Upper lobe of right lung (tissue), 1 donor: Measurements from ENCODE around the gene NHERF2. TPM values are rescaled to one million over a fixed set of nuclear protein-coding genes. Genes with fewer than 3 reads are reported as not detected.

ENCODE experiments used
- ATAC-seq: fragments of 200-7000 bp; cut with Tn5 transposase; one replicate; pipeline ENCODE4 v1.9.1; 2020; ENCODE audit warnings: mild to moderate bottlenecking, moderate library complexity
- DNase-seq: peaks from one replicate; pipeline ENCODE4 v3.0.0-alpha.2; 2020
- H3K27ac ChIP-seq: fragments of 200-600 bp; one replicate; pipeline ENCODE4 v1.8.0; 2022
- H3K27me3 ChIP-seq: fragments of 200-600 bp; one replicate; pipeline ENCODE4 v1.8.0; 2022; ENCODE audit warnings: mild to moderate bottlenecking
- H3K36me3 ChIP-seq: fragments of 200-600 bp; one replicate; pipeline ENCODE4 v1.8.0; 2022
- H3K4me1 ChIP-seq: fragments of 200-600 bp; one replicate; pipeline ENCODE4 v1.8.0; 2022
- H3K4me3 ChIP-seq: fragments of 200-600 bp; one replicate; pipeline ENCODE4 v1.8.0; 2022; ENCODE audit warnings: mild to moderate bottlenecking
- H3K9me3 ChIP-seq: fragments of 200-600 bp; one replicate; pipeline ENCODE4 v1.8.0; 2022
- intact Hi-C: fragments of 100-400 bp; cut with DNase I; formaldehyde crosslinking; loops from one replicate; pipeline ENCODE4 v1.11.0; 2022
- total RNA-seq: library from RNA; stranded (reverse); fragmentation: NEBNext Ultra II Directional; extraction: Animal tissue kit (Norgen Biotek cat#: 25700); gene quantifications from one replicate; pipeline ENCODE4 v1.2.1, GENCODE V29; 2021
- TF ChIP-seq, protein P1 (sequence below): fragments of 200-600 bp; IDR thresholded peaks from one replicate; pipeline ENCODE4 v1.8.0; 2022; ENCODE audit warnings: antibody characterized with exemption
- donor health status: DM: no; HTN: yes; CAD: no; lungs with severe emphysema.

The NHERF2 gene
- total RNA-seq, 1 donor from 2014 or later, result 363 TPM

DNA sequence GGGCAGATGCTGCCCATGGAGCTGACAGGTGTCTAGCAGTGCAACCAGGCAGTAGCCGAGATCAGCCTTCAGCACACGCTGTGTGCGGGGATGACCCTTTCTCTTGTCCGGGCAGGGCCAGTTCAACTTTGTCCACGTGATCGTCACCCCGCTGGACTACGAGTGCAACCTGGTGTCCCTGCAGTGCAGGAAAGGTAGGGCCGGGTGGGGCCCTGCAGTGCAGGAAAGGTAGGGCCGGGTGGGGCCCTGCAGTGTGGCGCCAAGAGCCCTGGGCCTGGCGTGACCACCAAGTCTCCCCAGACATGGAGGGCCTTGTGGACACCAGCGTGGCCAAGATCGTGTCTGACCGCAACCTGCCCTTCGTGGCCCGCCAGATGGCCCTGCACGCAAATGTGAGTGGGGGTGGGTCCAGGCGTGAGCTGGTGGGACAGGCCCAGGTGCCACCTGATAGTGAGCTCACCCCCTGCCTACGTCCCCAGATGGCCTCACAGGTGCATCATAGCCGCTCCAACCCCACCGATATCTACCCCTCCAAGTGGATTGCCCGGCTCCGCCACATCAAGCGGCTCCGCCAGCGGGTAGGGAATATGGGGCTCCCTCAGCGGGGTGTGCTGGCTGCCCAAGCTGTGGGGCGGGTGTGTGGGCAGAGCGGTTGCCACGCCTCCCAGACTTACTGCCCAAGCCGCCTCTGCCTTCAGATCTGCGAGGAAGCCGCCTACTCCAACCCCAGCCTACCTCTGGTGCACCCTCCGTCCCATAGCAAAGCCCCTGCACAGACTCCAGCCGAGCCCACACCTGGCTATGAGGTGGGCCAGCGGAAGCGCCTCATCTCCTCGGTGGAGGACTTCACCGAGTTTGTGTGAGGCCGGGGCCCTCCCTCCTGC, 61.3 kb downstream of the NHERF2 start:
- H3K36me3 ChIP-seq, result peaks cover 80% of the 10 kb centered on the region
- TF ChIP-seq, protein P1, sequence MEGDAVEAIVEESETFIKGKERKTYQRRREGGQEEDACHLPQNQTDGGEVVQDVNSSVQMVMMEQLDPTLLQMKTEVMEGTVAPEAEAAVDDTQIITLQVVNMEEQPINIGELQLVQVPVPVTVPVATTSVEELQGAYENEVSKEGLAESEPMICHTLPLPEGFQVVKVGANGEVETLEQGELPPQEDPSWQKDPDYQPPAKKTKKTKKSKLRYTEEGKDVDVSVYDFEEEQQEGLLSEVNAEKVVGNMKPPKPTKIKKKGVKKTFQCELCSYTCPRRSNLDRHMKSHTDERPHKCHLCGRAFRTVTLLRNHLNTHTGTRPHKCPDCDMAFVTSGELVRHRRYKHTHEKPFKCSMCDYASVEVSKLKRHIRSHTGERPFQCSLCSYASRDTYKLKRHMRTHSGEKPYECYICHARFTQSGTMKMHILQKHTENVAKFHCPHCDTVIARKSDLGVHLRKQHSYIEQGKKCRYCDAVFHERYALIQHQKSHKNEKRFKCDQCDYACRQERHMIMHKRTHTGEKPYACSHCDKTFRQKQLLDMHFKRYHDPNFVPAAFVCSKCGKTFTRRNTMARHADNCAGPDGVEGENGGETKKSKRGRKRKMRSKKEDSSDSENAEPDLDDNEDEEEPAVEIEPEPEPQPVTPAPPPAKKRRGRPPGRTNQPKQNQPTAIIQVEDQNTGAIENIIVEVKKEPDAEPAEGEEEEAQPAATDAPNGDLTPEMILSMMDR, result no peak
- no peaks in the 10 kb centered on the region for H3K27me3 ChIP-seq
- intact Hi-C loops, result no loop called here
- H3K9me3 ChIP-seq, result no peaks in the 10 kb centered on the region
- H3K27ac ChIP-seq, result no peak overlapping the region
- H3K4me3 ChIP-seq, result no peak overlapping the region
- DNase-seq (no peak), ATAC-seq (no peak)
- H3K4me1 ChIP-seq, result no peaks in the 10 kb centered on the region

Other genes starting within 250 kb of the NHERF2 start
- gene SPSB3, start 244.3 kb upstream of the NHERF2 start, total RNA-seq, result 43.0 TPM
- 38.9 TPM for gene NUBP2, start 243.9 kb upstream of the NHERF2 start, total RNA-seq
- gene IGFALS, start 233.2 kb upstream of the NHERF2 start, total RNA-seq, result 2.5 TPM
- gene HAGH, start 200.1 kb upstream of the NHERF2 start, total RNA-seq, result 71.8 TPM
- 17.2 TPM for gene FAHD1, start 199.7 kb upstream of the NHERF2 start, total RNA-seq
- not detected for gene MEIOB, start 154.7 kb upstream of the NHERF2 start, total RNA-seq
- not detected for gene HS3ST6, start 108.5 kb upstream of the NHERF2 start, total RNA-seq
- 28.8 TPM for gene MSRB1, start 83.7 kb upstream of the NHERF2 start, total RNA-seq
- not detected for gene RPL3L, start 72.2 kb upstream of the NHERF2 start, total RNA-seq
- 86.7 TPM for gene NDUFB10, start 67.4 kb upstream of the NHERF2 start, total RNA-seq
- 1,490 TPM for gene RPS2, start 62.1 kb upstream of the NHERF2 start, total RNA-seq
- not detected for gene RNF151, start 60.0 kb upstream of the NHERF2 start, total RNA-seq
- gene TBL3, start 54.8 kb upstream of the NHERF2 start, total RNA-seq, result 24.7 TPM
- 1.8 TPM for gene NOXO1, start 45.4 kb upstream of the NHERF2 start, total RNA-seq
- gene GFER, start 42.7 kb upstream of the NHERF2 start, total RNA-seq, result 23.1 TPM
- 0.61 TPM for gene SYNGR3, start 36.9 kb upstream of the NHERF2 start, total RNA-seq
- 38.2 TPM for gene ZNF598, start 17.1 kb upstream of the NHERF2 start, total RNA-seq
- gene NPW, start 7.1 kb upstream of the NHERF2 start, total RNA-seq, result not detected
- gene NTHL1, start 20.9 kb downstream of the NHERF2 start, total RNA-seq, result 26.4 TPM
- gene TSC2, start 21.1 kb downstream of the NHERF2 start, total RNA-seq, result 119 TPM
- gene PKD1, start 109.0 kb downstream of the NHERF2 start, total RNA-seq, result 84.8 TPM
- gene RAB26, start 121.7 kb downstream of the NHERF2 start, total RNA-seq, result 0.67 TPM
- gene TRAF7, start 128.9 kb downstream of the NHERF2 start, total RNA-seq, result 64.3 TPM
- gene CASKIN1, start 169.7 kb downstream of the NHERF2 start, total RNA-seq, result 0.06 TPM
- gene MLST8, start 178.6 kb downstream of the NHERF2 start, total RNA-seq, result 29.9 TPM
- 7.5 TPM for gene BRICD5, start 184.0 kb downstream of the NHERF2 start, total RNA-seq
- 15.0 TPM for gene PGP, start 187.9 kb downstream of the NHERF2 start, total RNA-seq
- gene E4F1, start 196.7 kb downstream of the NHERF2 start, total RNA-seq, result 22.6 TPM
- 0.78 TPM for gene DNASE1L2, start 209.5 kb downstream of the NHERF2 start, total RNA-seq
- 46.2 TPM for gene ECI1, start 224.7 kb downstream of the NHERF2 start, total RNA-seq
- gene RNPS1, start 241.2 kb downstream of the NHERF2 start, total RNA-seq, result 116 TPM